ENCODE results near the gene MND1. TPM values are rescaled to one million over a fixed set of nuclear protein-coding genes. Genes with fewer than 3 reads are reported as not detected.

The MND1 gene
- total RNA-seq: 1 to 10 TPM; 1.5 to 2.5 TPM
- long read RNA-seq: 0 reads

- intact Hi-C loops (cut with DNase I, micrococcal nuclease): loop anchor here (1.0 to 10.0 kb wide), 3 partner anchors 228 to 300 kb away; no protein-coding TSS in a partner anchor
- peak; percentile 86 for ATAC-seq
- DNase-seq: peak; percentile 79 to 87
Measured at GRCh38 chr4:153344131-153345011, at the start of gene MND1. Gene MND1, plus strand, starts transcription at chr4:153344688. Its CDS starts 50 bp downstream, at chr4:153344738.

- ATAC-seq: no peak
- no peak for DNase-seq
- intact Hi-C loops (cut with DNase I, micrococcal nuclease): no loop called here
Measured at GRCh38 chr4:153295131-153295755, 49.2 kb upstream of the MND1 start.

DNA sequence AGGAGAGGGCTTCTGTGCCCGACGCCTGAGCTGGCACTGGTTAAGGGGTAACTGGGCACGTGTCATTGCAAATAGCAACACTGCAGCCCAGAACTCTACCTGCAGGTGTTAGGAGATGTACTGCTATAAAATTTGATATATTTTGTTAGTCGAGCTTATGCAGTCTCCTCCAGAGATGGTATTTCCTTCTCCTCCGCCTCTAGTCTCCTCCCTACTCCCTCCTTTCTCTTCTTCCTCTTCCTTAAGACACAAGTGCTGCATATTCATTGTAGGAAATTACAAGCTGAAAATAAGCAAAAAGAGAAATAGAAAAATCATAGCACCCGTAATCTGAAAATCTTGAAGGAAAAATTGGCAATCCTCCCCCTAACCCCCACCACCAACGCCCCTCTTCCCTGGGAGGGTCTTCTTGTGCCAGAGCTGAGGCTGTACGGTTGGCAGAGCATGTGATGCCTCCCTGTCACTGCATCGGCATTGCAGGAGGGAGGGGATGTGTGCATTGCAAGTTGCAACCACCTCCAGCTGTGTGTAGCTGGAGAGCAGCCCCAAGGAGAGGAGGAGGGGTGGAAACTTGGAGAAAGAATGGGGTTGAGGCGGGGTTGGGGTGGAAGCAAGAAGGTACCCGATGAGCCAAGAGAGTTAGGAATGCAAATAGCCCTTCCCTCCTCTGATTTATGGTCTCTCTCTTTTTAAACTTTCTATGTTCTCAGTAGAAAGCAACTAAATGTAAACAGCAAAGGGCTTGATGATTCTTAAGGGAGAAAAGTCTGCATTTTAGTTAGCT lies 48.3 kb upstream of the MND1 start:
- peak; percentile 26 for ATAC-seq
- intact Hi-C loops (cut with DNase I, micrococcal nuclease): no loop called here
- no peak for DNase-seq

DNA sequence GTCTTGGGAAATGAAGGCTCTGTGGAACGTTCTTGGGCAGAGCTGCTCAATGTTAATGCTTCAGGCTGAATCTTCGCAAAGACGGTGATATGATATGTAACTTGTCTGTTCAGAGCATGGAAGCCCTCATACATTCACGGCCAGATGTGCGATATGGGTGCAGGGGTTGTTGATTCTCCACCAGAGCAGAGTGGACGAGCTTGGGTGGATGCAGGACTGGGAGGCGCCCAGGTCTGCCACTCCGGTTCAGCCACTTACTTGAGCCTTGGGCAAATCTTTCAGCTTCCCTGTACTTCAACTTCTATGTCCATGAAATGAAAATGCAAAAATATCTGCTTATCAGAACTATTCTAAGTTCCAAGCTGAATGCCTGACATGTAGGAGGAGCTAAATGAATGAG lies 47.4 kb upstream of the MND1 start:
- intact Hi-C loops (cut with DNase I, micrococcal nuclease): no loop called here
- DNase-seq (no peak), ATAC-seq (no peak)

- DNase-seq (no peak), ATAC-seq (no peak)
- intact Hi-C loops (cut with DNase I, micrococcal nuclease): loop anchor here in 1 of 2 donors (10.0 kb wide), 1 partner anchor 86 kb away; no protein-coding TSS in a partner anchor
Measured at GRCh38 chr4:153310793-153311192, 33.7 kb upstream of the MND1 start.

DNA sequence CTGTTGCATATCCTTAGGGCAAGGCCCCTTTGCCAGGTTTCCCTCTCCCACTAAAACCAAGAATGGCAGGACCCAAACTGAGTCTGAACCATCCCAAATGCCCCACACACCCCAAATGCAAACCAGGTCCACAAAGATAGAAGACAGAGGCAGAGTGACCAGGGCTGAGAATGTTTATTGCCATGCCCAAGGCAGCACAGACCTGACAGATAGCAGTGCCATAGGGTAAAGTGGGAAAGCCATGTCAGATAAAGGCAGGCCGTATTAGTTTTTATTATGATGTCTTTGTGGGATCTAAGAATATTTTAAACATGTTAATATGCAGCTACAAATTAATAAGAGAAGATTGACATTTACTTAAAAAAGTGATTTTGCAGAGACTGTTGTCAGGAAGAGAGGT lies 29.6 kb upstream of the MND1 start:
- intact Hi-C loops (cut with DNase I, micrococcal nuclease): loop anchor here in 1 of 2 donors (5.0 to 10.0 kb wide), 2 partner anchors 90 to 173 kb away; no protein-coding TSS in a partner anchor
- ATAC-seq (no peak), DNase-seq (no peak)

GRCh38 chr4:153318696-153319320 lies 25.7 kb upstream of the MND1 start:
- ATAC-seq (peak; percentile 70), DNase-seq (no peak)
- intact Hi-C loops (cut with DNase I, micrococcal nuclease): loop anchor here in 1 of 2 donors (5.0 to 10.0 kb wide), 2 partner anchors 94 to 177 kb away; no protein-coding TSS in a partner anchor

GRCh38 chr4:153322791-153323190 lies 21.7 kb upstream of the MND1 start:
- ATAC-seq (no peak), DNase-seq (no peak)
- intact Hi-C loops (cut with DNase I, micrococcal nuclease): no loop called here

DNA sequence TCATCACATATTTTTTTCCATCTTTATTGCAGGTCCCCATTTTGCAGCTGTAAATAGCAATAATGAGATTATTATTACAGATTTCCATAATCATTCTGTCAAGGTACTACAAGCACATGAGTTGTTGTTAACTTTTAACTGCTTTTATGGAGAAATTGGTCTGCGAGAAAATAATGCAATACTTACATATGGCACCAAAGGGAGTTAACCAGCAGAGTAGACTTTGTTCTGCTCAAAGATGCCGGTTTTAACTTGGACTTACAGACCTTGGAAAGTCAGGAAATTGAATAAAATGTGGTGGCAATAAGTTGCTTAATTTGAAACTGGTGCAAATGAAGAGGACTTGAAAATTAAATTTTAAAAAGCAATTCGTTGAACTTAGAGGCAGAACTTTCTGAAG lies 20.4 kb upstream of the MND1 start:
- intact Hi-C loops (cut with DNase I, micrococcal nuclease): no loop called here
- ATAC-seq (no peak), DNase-seq (no peak)

DNA sequence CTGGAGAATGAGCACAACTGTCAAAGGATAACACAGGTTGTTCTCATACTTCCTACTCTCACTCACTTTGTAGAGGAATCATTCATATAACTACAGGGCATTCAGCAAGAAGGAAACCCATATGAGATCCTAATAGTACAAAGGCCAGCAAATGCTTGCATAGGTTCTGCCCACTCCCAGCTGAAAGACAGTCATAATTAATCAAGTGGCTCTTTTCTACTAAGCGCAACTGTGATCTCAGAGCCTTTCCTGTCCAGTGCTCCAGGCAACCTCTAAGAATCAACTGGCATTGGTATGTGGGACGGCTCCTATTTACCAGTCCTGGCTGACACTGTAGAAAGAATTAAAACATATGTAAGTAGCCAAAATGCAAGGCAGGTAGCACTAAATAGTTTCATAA lies 18.9 kb upstream of the MND1 start:
- DNase-seq (no peak), ATAC-seq (peak; percentile 25)
- intact Hi-C loops (cut with DNase I, micrococcal nuclease): no loop called here

DNA sequence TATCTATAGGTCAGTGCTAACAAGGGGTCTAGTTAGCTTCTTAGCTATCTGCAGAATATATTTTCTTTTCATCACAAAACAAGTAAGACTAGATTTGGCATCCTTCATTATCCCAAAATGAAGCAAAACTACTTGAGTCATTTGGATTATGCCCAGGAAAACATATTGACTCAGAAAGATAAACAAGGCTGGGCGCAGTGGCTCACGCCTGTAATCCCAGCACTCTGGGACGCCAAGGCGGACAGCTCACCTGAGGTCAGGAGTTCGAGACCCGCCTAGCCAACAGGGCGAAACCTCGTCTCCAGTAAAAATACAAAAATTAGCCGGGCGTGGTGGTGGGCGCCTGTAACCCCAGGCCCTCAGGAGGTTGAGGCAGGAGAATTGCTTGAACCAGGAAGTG lies 18.0 kb upstream of the MND1 start:
- DNase-seq (no peak), ATAC-seq (peak; percentile 63)
- intact Hi-C loops (cut with DNase I, micrococcal nuclease): no loop called here

DNA sequence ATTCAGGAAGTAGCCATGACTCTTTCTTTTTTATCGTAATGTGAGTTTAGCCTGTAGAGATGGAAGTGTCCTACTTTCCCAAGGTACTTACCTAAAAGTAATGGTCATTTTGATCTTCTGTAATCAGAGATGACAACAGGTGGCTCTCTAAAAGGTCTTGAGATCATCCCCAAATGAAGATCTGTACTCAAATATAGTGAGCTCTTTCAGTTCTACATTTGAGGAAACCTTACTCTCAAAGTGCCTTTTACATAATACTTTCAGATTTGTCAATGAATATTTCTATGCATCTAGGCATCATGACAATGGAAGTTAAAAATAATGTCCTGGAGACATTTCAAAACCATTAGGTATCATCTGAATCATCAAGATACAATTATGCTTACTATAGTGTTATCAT lies 17.2 kb upstream of the MND1 start:
- no peak for DNase-seq
- no peak for ATAC-seq
- intact Hi-C loops (cut with DNase I, micrococcal nuclease): no loop called here

- intact Hi-C loops (cut with DNase I, micrococcal nuclease): no loop called here
- ATAC-seq: no peak
- no peak for DNase-seq
Measured at GRCh38 chr4:153332936-153333335, 11.6 kb upstream of the MND1 start.

- ATAC-seq (no peak), DNase-seq (no peak)
- intact Hi-C loops (cut with DNase I, micrococcal nuclease): no loop called here
Measured at GRCh38 chr4:153333874-153334273, 10.6 kb upstream of the MND1 start.

DNA sequence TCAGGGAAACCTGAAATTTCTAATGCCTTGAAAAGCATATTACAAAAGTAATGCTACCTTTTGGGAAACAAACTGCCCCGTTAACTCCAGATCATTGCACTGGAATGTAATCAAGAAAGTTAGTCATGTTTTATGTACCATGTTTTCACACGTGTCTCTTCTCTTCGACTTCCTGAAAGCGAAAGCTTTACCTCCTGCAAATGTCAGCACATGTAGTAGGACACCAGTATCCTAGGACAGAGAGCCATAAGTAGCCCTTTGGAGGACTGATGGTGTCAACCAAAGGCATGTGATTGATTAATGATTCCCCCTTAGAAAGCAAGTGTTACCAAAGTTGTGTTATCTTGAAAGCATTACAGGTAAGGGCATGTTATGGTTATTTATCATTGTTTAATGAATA lies 8.8 kb upstream of the MND1 start:
- DNase-seq: no peak
- no peak for ATAC-seq
- intact Hi-C loops (cut with DNase I, micrococcal nuclease): no loop called here

DNA sequence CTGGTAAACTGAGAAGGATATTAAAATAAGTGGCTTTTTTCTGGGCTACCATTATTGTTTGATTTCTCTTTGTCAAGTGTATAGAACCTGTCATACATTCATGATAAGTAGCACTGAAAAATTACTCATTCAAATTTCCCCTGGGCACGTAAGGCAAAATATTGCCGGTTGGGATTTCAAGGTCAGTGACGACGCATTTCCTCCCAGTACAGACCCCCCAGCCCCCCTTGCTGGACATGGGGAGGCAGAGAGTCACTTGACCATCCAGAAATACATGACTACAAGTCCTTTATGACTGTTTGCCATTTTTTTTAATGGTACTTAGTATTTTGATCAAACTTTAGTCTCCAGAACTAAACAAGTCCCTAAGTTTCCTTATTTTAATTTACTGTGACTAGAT lies 6.8 kb upstream of the MND1 start:
- DNase-seq (no peak), ATAC-seq (no peak)
- intact Hi-C loops (cut with DNase I, micrococcal nuclease): no loop called here

GRCh38 chr4:153341575-153342090 lies 2.9 kb upstream of the MND1 start:
- peak; percentile 58 for ATAC-seq
- intact Hi-C loops (cut with DNase I, micrococcal nuclease): loop anchor here (10.0 kb wide), 2 partner anchors 233 to 303 kb away; no protein-coding TSS in a partner anchor
- no peak for DNase-seq

DNA sequence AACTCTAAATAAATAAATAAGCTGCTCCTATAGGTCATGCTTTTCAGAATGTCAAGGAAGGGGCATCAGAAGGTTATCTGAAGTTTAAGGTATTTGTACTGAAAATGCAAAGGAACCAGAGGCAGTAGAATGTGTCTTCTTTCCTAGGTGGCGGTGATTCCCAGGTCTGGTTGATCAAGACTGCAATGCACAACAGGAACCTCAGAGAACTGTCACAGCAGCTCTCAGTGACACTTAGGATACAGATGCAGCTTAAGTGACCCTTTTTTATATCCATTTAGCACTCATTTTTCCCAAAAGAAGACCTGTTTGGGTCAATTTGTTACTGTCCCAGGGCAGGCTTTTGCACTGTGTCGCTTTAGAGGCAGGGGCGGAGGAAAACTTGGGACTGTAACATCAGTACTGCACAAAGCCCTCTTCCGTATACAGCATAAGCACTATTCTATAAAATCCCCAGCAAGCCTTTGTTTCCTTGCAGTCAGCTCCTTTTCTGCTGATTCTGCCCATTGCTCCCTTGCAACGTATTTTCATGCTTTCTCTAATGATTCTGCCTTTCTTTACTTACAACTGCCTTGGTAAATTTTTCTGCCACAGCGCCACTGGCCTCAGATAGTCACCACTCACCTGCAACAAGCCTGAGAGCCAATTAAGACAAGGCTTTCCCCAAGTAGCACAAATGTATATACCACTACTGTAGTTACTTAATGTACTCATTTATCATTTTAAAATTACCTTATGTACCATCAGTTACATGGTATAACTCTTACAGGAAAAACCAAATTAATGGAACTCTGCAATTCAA lies 1.5 kb upstream of the MND1 start:
- DNase-seq (no peak), ATAC-seq (no peak)
- intact Hi-C loops (cut with DNase I, micrococcal nuclease): loop anchor here (10.0 kb wide), 2 partner anchors 232 to 302 kb away; no protein-coding TSS in a partner anchor
